ENCODE data around the gene TSHR.

DNA sequence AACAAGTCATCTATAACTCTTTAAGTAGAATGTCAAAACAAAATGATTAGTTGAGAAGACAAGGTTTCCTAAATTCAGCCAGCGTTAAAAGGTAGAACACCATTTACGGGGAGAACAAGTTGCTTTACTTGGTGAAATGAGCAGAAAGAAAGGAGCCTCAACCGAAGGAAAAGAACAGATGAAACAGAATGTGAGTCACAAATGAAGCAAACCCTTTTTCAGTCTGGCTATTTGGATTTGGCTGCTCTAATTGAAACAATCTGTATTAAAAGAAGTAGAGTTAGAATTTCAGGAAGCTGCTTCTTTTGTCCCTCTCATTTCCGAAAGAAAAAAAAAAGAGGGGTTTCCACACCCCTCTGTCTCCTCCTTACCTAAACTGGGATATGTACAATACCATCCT lies 48.5 kb upstream of the TSHR start:
- TF ChIP-seq, protein P1, sequence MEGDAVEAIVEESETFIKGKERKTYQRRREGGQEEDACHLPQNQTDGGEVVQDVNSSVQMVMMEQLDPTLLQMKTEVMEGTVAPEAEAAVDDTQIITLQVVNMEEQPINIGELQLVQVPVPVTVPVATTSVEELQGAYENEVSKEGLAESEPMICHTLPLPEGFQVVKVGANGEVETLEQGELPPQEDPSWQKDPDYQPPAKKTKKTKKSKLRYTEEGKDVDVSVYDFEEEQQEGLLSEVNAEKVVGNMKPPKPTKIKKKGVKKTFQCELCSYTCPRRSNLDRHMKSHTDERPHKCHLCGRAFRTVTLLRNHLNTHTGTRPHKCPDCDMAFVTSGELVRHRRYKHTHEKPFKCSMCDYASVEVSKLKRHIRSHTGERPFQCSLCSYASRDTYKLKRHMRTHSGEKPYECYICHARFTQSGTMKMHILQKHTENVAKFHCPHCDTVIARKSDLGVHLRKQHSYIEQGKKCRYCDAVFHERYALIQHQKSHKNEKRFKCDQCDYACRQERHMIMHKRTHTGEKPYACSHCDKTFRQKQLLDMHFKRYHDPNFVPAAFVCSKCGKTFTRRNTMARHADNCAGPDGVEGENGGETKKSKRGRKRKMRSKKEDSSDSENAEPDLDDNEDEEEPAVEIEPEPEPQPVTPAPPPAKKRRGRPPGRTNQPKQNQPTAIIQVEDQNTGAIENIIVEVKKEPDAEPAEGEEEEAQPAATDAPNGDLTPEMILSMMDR (IDR thresholded peaks at IDR 0.05; ENCODE audit: low read depth, low read length, poor library complexity, severe bottlenecking) = no peak
- TF ChIP-seq EZH2phosphoT487 (IDR thresholded peaks at IDR 0.05; ENCODE audit: borderline replicate concordance, low read length) = no peak

Measured in DOHH2 (cell line).